ENCODE results near the gene ZCCHC3. TPM values are rescaled to one million over a fixed set of nuclear protein-coding genes. Genes with fewer than 3 reads are reported as not detected.

ZCCHC3 gene
- total RNA-seq, 1 donor from 2014 or later, result 40.8 TPM

GRCh38 chr20:276620-277495 is 20.5 kb upstream of the ZCCHC3 start:
- H3K4me3 Mint-ChIP-seq, result no peak overlapping the region
- peaks cover 2% of the 10 kb centered on the region for H3K4me1 Mint-ChIP-seq
- no peak overlapping the region for H3K27ac Mint-ChIP-seq
- DNase-seq (ENCODE audit: low spot score in 2 of 2, unreplicated experiment in 2 of 2), result no peak
- H3K27me3 Mint-ChIP-seq (ENCODE audit: low read depth), result no peaks in the 10 kb centered on the region
- peaks cover 59% of the 10 kb centered on the region for H3K36me3 Mint-ChIP-seq
- H3K9me3 Mint-ChIP-seq, result peaks cover 3% of the 10 kb centered on the region
- no peak for TF ChIP-seq CTCF (IDR thresholded peaks at IDR 0.05; ENCODE audit: unreplicated experiment)

- H3K4me1 Mint-ChIP-seq, result peaks cover 2% of the 10 kb centered on the region
- H3K27ac Mint-ChIP-seq, result no peak overlapping the region
- H3K36me3 Mint-ChIP-seq, result peaks cover 62% of the 10 kb centered on the region
- H3K27me3 Mint-ChIP-seq (ENCODE audit: low read depth), result no peaks in the 10 kb centered on the region
- DNase-seq (ENCODE audit: low spot score in 2 of 2, unreplicated experiment in 2 of 2), result no peak
- H3K4me3 Mint-ChIP-seq, result no peak overlapping the region
- peaks cover 3% of the 10 kb centered on the region for H3K9me3 Mint-ChIP-seq
- TF ChIP-seq CTCF (IDR thresholded peaks at IDR 0.05; ENCODE audit: unreplicated experiment), result no peak
Measured at GRCh38 chr20:277496-277781, 19.9 kb upstream of the ZCCHC3 start.

- DNase-seq (ENCODE audit: low spot score in 2 of 2, unreplicated experiment in 2 of 2), result no peak
- TF ChIP-seq CTCF (IDR thresholded peaks at IDR 0.05; ENCODE audit: unreplicated experiment), result no peak
- Mint-ChIP-seq H3K4me3 (no peak overlapping the region), H3K27ac (no peak overlapping the region), H3K4me1 (peaks cover 2% of the 10 kb centered on the region), H3K9me3 (peaks cover 3% of the 10 kb centered on the region), H3K27me3 (ENCODE audit: low read depth) (no peaks in the 10 kb centered on the region), H3K36me3 (peaks cover 57% of the 10 kb centered on the region)
Measured at GRCh38 chr20:278181-278580, 19.2 kb upstream of the ZCCHC3 start.

- Mint-ChIP-seq H3K4me3 (no peak overlapping the region), H3K9me3 (peaks cover 3% of the 10 kb centered on the region), H3K4me1 (peaks cover 2% of the 10 kb centered on the region)
Measured at GRCh38 chr20:278607-279571, 18.5 kb upstream of the ZCCHC3 start.

GRCh38 chr20:284172-284571 is 13.2 kb upstream of the ZCCHC3 start:
- no peaks in the 10 kb centered on the region for H3K27me3 Mint-ChIP-seq (ENCODE audit: low read depth)
- H3K4me1 Mint-ChIP-seq, result peaks cover 5% of the 10 kb centered on the region
- no peak overlapping the region for H3K27ac Mint-ChIP-seq
- no peak overlapping the region for H3K4me3 Mint-ChIP-seq
- no peaks in the 10 kb centered on the region for H3K9me3 Mint-ChIP-seq
- TF ChIP-seq CTCF (IDR thresholded peaks at IDR 0.05; ENCODE audit: unreplicated experiment), result no peak
- peaks cover 32% of the 10 kb centered on the region for H3K36me3 Mint-ChIP-seq
- no peak for DNase-seq (ENCODE audit: low spot score in 2 of 2, unreplicated experiment in 2 of 2)

More at GRCh38 chr20:278607-279571, 18.5 kb upstream of the ZCCHC3 start:
- Mint-ChIP-seq H3K27me3 (ENCODE audit: low read depth) (no peaks in the 10 kb centered on the region), H3K36me3 (peaks cover 57% of the 10 kb centered on the region), H3K27ac (no peak overlapping the region)
- TF ChIP-seq CTCF (IDR thresholded peaks at IDR 0.05; ENCODE audit: unreplicated experiment), result no peak
- no peak for DNase-seq (ENCODE audit: low spot score in 2 of 2, unreplicated experiment in 2 of 2)
